22Rv1 (cell line): ENCODE results near the gene GORASP2.

ENCODE experiments used
- CTCF ChIP-seq: fragments of 450-650 bp; IDR thresholded peaks from 2 replicates; pipeline ENCODE4 v1.5.1; 2017; ENCODE audit warnings: mild to moderate bottlenecking
- ZFX ChIP-seq: fragments of 450-650 bp; IDR thresholded peaks from 2 replicates; pipeline ENCODE4 v1.6.1; 2017; ENCODE audit warnings: antibody characterized with exemption, borderline replicate concordance

GRCh38 chr2:170986566-170987258 is 57.7 kb downstream of the GORASP2 start:
- TF ChIP-seq CTCF (no peak), ZFX (no peak)
